Large intestine (tissue), 3 donors: ENCODE results near the gene RHEB. TPM values are rescaled to one million over a fixed set of nuclear protein-coding genes. Genes with fewer than 3 reads are reported as not detected.

Experiments used
- DNase-seq, 2 donors: peaks; one replicate each; pipeline versions ENCODE4 v3.0.0 to v3.0.0-alpha.2; 2013
- H3K27ac ChIP-seq: one replicate; pipeline ENCODE4 v1.5.1; 2013; ENCODE audit warnings: low read length
- H3K27me3 ChIP-seq: 2 replicates; pipeline ENCODE4 v1.6.1; 2013; ENCODE audit warnings: low read length; ENCODE audit not compliant: control insufficient read depth, insufficient read depth
- H3K36me3 ChIP-seq: 2 replicates; pipeline ENCODE4 v1.6.1; 2013; ENCODE audit warnings: low read length; ENCODE audit not compliant: control insufficient read depth, insufficient read depth
- H3K4me1 ChIP-seq: one replicate; pipeline ENCODE4 v1.6.1; 2013; ENCODE audit warnings: low read length; ENCODE audit not compliant: control insufficient read depth, insufficient read depth
- H3K4me3 ChIP-seq: one replicate; pipeline ENCODE4 v1.5.1; 2013; ENCODE audit warnings: low read length
- H3K9me3 ChIP-seq: one replicate; pipeline ENCODE4 v1.6.1; 2013; ENCODE audit warnings: mild to moderate bottlenecking, low read depth, low read length, moderate library complexity; ENCODE audit not compliant: control insufficient read depth
- WGBS: methylation state at CpG from one replicate; pipeline ENCODE4 v1.1.5; 2013; ENCODE audit warnings: low lambda C conversion rate; ENCODE audit not compliant: insufficient coverage; 5-methylcytosine and 5-hydroxymethylcytosine counted together
- polyA plus RNA-seq: library from polyadenylated mRNA; unstranded; fragments of 120-200 nt; gene quantifications from one replicate; pipeline ENCODE4 v1.2.1, GENCODE V29; 2013

RHEB gene
- polyA plus RNA-seq, 1 donor: 78.7 TPM

- Histone ChIP-seq H3K4me1 (peaks cover 4% of the 10 kb centered on the region), H3K27me3 (no peaks in the 10 kb centered on the region), H3K4me3 (no peak overlapping the region), H3K9me3 (no peaks in the 10 kb centered on the region), H3K27ac (no peak overlapping the region), H3K36me3 (peaks cover 38% of the 10 kb centered on the region)
- 100% methylated on average over 2 of the region's 4 CpGs for WGBS
- no peak for DNase-seq
Observed at GRCh38 chr7:151490456-151491105, 29.1 kb downstream of the RHEB start.

DNA sequence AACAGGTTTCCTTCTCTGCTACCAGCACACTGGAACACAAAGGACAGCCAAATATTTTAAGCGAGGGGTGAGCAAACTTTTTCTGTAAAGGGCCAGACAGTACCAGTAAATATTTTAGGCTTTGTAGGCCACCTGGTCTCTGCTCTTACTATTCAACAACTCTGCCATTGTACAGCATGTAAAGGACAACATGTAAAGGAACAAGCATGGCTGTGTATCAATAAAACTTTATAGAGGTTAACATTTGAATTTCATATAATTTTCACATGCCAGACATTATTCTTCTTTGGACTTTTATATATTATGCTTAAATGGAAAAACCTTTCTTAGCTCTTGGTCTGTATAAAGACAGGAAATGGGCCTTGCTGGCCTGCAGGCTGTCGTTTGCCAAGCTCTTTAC, 30.2 kb downstream of the RHEB start:
- peaks cover 4% of the 10 kb centered on the region for H3K4me1 ChIP-seq
- H3K36me3 ChIP-seq: peaks cover 43% of the 10 kb centered on the region
- DNase-seq: no peak
- no peaks in the 10 kb centered on the region for H3K27me3 ChIP-seq
- no CpG with 5 or more reads among the region's 2 CpGs for WGBS
- H3K27ac ChIP-seq: no peak overlapping the region
- H3K9me3 ChIP-seq: no peaks in the 10 kb centered on the region
- no peak overlapping the region for H3K4me3 ChIP-seq

GRCh38 chr7:151488096-151488495, 31.6 kb downstream of the RHEB start:
- no peaks in the 10 kb centered on the region for H3K27me3 ChIP-seq
- no peak overlapping the region for H3K4me3 ChIP-seq
- peaks cover 4% of the 10 kb centered on the region for H3K4me1 ChIP-seq
- peaks cover 53% of the 10 kb centered on the region for H3K36me3 ChIP-seq
- H3K27ac ChIP-seq: no peak overlapping the region
- no peaks in the 10 kb centered on the region for H3K9me3 ChIP-seq
- DNase-seq: no peak

DNA sequence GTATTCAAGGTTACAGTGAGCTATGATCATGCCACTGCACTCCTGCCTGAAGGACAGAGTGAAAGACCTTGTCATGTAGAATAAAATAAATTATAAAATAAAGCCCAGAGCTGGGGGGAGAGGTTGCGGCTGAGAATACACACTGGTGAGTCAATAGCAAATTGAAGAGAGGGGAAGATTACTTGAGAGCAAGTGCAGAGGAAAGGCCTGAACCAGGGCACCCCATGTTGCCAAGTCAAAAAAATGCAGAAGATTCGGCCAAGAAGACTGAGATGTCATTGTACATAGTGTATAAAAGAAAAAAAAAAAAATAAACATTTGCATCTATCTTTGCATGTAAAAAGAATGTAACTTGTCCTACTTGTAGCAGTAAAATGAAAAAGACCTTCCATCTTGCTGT, 32.5 kb downstream of the RHEB start:
- Histone ChIP-seq H3K36me3 (peaks cover 58% of the 10 kb centered on the region), H3K9me3 (no peaks in the 10 kb centered on the region), H3K27ac (no peak overlapping the region), H3K27me3 (no peaks in the 10 kb centered on the region), H3K4me1 (peaks cover 4% of the 10 kb centered on the region), H3K4me3 (no peak overlapping the region)
- WGBS: 100% methylated on average over 1 of the region's 2 CpGs
- DNase-seq: no peak

- H3K27me3 ChIP-seq: no peaks in the 10 kb centered on the region
- no peak for DNase-seq
- no peak overlapping the region for H3K4me3 ChIP-seq
- H3K27ac ChIP-seq: no peak overlapping the region
- no peaks in the 10 kb centered on the region for H3K9me3 ChIP-seq
- no peaks in the 10 kb centered on the region for H3K4me1 ChIP-seq
- H3K36me3 ChIP-seq: peaks cover 61% of the 10 kb centered on the region
- no CpG with 5 or more reads among the region's 3 CpGs for WGBS
Observed at GRCh38 chr7:151486074-151486473, 33.6 kb downstream of the RHEB start.

- DNase-seq: no peak
- WGBS: 95% methylated on average over 3 of the region's 7 CpGs
- Histone ChIP-seq H3K27me3 (no peaks in the 10 kb centered on the region), H3K4me1 (no peaks in the 10 kb centered on the region), H3K4me3 (no peak overlapping the region), H3K36me3 (peaks cover 57% of the 10 kb centered on the region), H3K27ac (no peak overlapping the region), H3K9me3 (no peaks in the 10 kb centered on the region)
Observed at GRCh38 chr7:151484971-151485707, 34.6 kb downstream of the RHEB start.

DNA sequence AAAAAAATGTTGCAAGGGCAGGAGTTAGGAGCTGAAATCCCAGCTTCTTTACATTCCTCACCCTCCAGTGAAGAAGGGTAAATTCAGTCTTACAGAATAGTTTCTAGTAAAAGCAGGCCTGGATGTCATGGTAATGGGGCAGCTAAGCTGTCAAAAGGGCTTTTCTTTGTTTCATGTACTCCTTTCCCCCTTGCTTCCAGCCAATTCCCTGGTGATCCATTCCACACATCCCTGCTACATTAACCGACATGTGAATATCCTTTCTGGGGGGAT, 36.0 kb downstream of the RHEB start:
- WGBS: 83% methylated on average over 1 of the region's 1 CpG
- H3K4me1 ChIP-seq: no peaks in the 10 kb centered on the region
- DNase-seq: no peak
- no peak overlapping the region for H3K4me3 ChIP-seq
- peaks cover 47% of the 10 kb centered on the region for H3K36me3 ChIP-seq
- no peaks in the 10 kb centered on the region for H3K9me3 ChIP-seq
- H3K27ac ChIP-seq: no peak overlapping the region
- no peaks in the 10 kb centered on the region for H3K27me3 ChIP-seq

- no peak for DNase-seq
- Histone ChIP-seq H3K9me3 (no peaks in the 10 kb centered on the region), H3K36me3 (peaks cover 47% of the 10 kb centered on the region), H3K4me1 (no peaks in the 10 kb centered on the region), H3K27ac (no peak overlapping the region), H3K4me3 (no peak overlapping the region), H3K27me3 (no peaks in the 10 kb centered on the region)
- WGBS: 100% methylated on average over 1 of the region's 8 CpGs
Observed at GRCh38 chr7:151482883-151483710, 36.6 kb downstream of the RHEB start.

- peaks cover 41% of the 10 kb centered on the region for H3K36me3 ChIP-seq
- H3K27me3 ChIP-seq: no peaks in the 10 kb centered on the region
- H3K27ac ChIP-seq: no peak overlapping the region
- WGBS: no CpG with 5 or more reads among the region's 4 CpGs
- no peak overlapping the region for H3K4me3 ChIP-seq
- no peaks in the 10 kb centered on the region for H3K9me3 ChIP-seq
- no peaks in the 10 kb centered on the region for H3K4me1 ChIP-seq
- no peak for DNase-seq
Observed at GRCh38 chr7:151481650-151482505, 37.8 kb downstream of the RHEB start.

- Histone ChIP-seq H3K36me3 (peaks cover 18% of the 10 kb centered on the region), H3K27me3 (no peaks in the 10 kb centered on the region), H3K4me3 (no peak overlapping the region), H3K4me1 (no peaks in the 10 kb centered on the region), H3K9me3 (no peaks in the 10 kb centered on the region), H3K27ac (no peak overlapping the region)
- no peak for DNase-seq
- WGBS: 97% methylated on average over 5 of the region's 7 CpGs
Observed at GRCh38 chr7:151477867-151478266, 41.8 kb downstream of the RHEB start.
